HCT116 (cell line): ENCODE data around the gene TSC22D3. TPM values are rescaled to one million over a fixed set of nuclear protein-coding genes. Genes with fewer than 3 reads are reported as not detected.

Source experiments
- ATAC-seq: fragments of 200-7000 bp; cut with Tn5 transposase; 2 replicates; pipeline ENCODE4 v1.9.1; 2020; ENCODE audit warnings: mild to moderate bottlenecking, moderate library complexity
- BruUV-seq: library from RNA; stranded (reverse); fragments of 400-500 nt; replicated peaks from 2 replicates; lab custom pipeline; 2021; lab: Mats Ljungman, UMichigan
- CTCF ChIA-PET: fragments of 300-600 bp; sonication (Branson Sonifier 250); formaldehyde crosslinking; loops from one replicate; lab custom pipeline; 2021; ENCODE audit warnings: antibody characterized with exemption; lab: Charles Lee
- POLR2A ChIA-PET: fragments of 300-600, 350-600 bp; sonication (Branson Sonifier 250); formaldehyde crosslinking; loops from one replicate; lab custom pipeline; 2021; ENCODE audit warnings: antibody characterized with exemption; lab: Charles Lee
- RAD21 ChIA-PET, 2 experiments: fragments of 300-600 bp; sonication (Branson Sonifier 250); formaldehyde crosslinking; loops; one replicate each; lab custom pipeline; 2023; ENCODE audit warnings: low total read pairs in 2 of 2; ENCODE audit not compliant: uncharacterized antibody in 2 of 2, unreplicated experiment in 2 of 2, low non-redundant PET in 1 of 2; lab: Charles Lee
- DNase-seq: peaks from one replicate; pipeline ENCODE4 v3.0.0-alpha.2; 2010; ENCODE audit warnings: low read depth, low spot score
- H2AFZ ChIP-seq: fragments of 200-600 bp; shearing (Covaris generic), sonication (generic); 2 replicates; pipeline ENCODE4 v1.6.1; 2017; ENCODE audit warnings: low read depth, mixed run types, mixed read lengths, antibody characterized with exemption, low read length; ENCODE audit not compliant: poor library complexity, severe bottlenecking
- H3K27ac ChIP-seq: 2 replicates; pipeline ENCODE4 v1.5.1; 2012; ENCODE audit warnings: low read depth, low read length
- H3K27me3 ChIP-seq: fragments of 200-600 bp; sonication (generic); 2 replicates; pipeline ENCODE4 v1.6.1; 2016; ENCODE audit warnings: mixed run types, low read length, mixed read lengths; ENCODE audit not compliant: insufficient read depth
- H3K36me3 ChIP-seq, 2 experiments: fragments of 200-500 bp in 1 of 2; fragments of 200-600 bp in 1 of 2; sonication (Bioruptor generic) in 1 of 2; sonication (generic) in 1 of 2; 2 replicates each; pipeline versions ENCODE4 v1.5.1 to v1.6.1; 2014 to 2016; ENCODE audit warnings: low read length in 2 of 2, inconsistent platforms in 1 of 2, mixed read lengths in 1 of 2, mixed run types in 1 of 2; ENCODE audit not compliant: insufficient read depth in 2 of 2, control insufficient read depth in 1 of 2
- H3K4me1 ChIP-seq, 2 experiments: fragments of 200-600 bp in 1 of 2; sonication (generic) in 1 of 2; 2 replicates each; pipeline versions ENCODE4 v1.5.1 to v1.6.1; 2012 to 2017; ENCODE audit warnings: low read length in 2 of 2, inconsistent platforms in 1 of 2, mild to moderate bottlenecking in 1 of 2, mixed read lengths in 1 of 2, mixed run types in 1 of 2, moderate library complexity in 1 of 2; ENCODE audit not compliant: insufficient read depth in 2 of 2, control insufficient read depth in 1 of 2
- H3K4me2 ChIP-seq: fragments of 200-600 bp; sonication (generic); 2 replicates; pipeline ENCODE4 v1.6.1; 2017; ENCODE audit warnings: mixed run types, low read length, mixed read lengths
- H3K4me3 ChIP-seq, 2 experiments: fragments of 200-600 bp in 1 of 2; sonication (generic) in 1 of 2; replicated peaks in 1 of 2; 2 replicates each; pipeline ENCODE4 v1.5.1; 2011 to 2016; ENCODE audit warnings: low read length in 2 of 2, control low read depth in 1 of 2, low read depth in 1 of 2, mild to moderate bottlenecking in 1 of 2, mixed read lengths in 1 of 2, mixed run types in 1 of 2
- H3K79me2 ChIP-seq: fragments of 200-600 bp; sonication (generic); 2 replicates; pipeline ENCODE4 v1.6.1; 2017; ENCODE audit warnings: mild to moderate bottlenecking, mixed run types, low read length, moderate library complexity, mixed read lengths; ENCODE audit not compliant: insufficient read depth
- H3K9ac ChIP-seq: fragments of 200-600 bp; sonication (generic); 2 replicates; pipeline ENCODE4 v1.6.1; 2016; ENCODE audit warnings: low read length, mixed read lengths
- H3K9me2 ChIP-seq: fragments of 200-600 bp; sonication (generic), shearing (Covaris generic); 2 replicates; pipeline ENCODE4 v1.6.1; 2017; ENCODE audit warnings: mixed run types, mild to moderate bottlenecking, moderate library complexity; ENCODE audit not compliant: insufficient read depth
- H3K9me3 ChIP-seq, 2 experiments: fragments of 200-500 bp in 1 of 2; fragments of 200-600 bp in 1 of 2; sonication (Bioruptor generic) in 1 of 2; sonication (generic) in 1 of 2; 2 replicates each; pipeline ENCODE4 v1.6.1; 2014 to 2017; ENCODE audit warnings: low read length in 2 of 2, mixed read lengths in 2 of 2, inconsistent platforms in 1 of 2, low read depth in 1 of 2, mild to moderate bottlenecking in 1 of 2, mixed run types in 1 of 2, moderate library complexity in 1 of 2; ENCODE audit not compliant: control insufficient read depth in 1 of 2, insufficient read depth in 1 of 2
- H4K20me1 ChIP-seq: fragments of 200-600 bp; sonication (generic), shearing (Covaris generic); 2 replicates; pipeline ENCODE4 v1.6.1; 2017; ENCODE audit warnings: mixed run types, mild to moderate bottlenecking, moderate library complexity; ENCODE audit not compliant: insufficient read depth
- CBX3 ChIP-seq: IDR thresholded peaks from 2 replicates; pipeline ENCODE4 v1.6.1; 2012; ENCODE audit warnings: low read depth
- CEBPB ChIP-seq: IDR thresholded peaks from 2 replicates; pipeline ENCODE4 v1.6.1; 2012; ENCODE audit warnings: low read depth
- CTCF ChIP-seq, 3 experiments: fragments of 200-600 bp in 1 of 3; sonication (generic) in 1 of 3; IDR thresholded peaks in 2 of 3; conservative IDR thresholded peaks in 1 of 3; 2 replicates each; pipeline ENCODE4 v1.5.1; 2012 to 2017; ENCODE audit warnings: low read depth in 2 of 3, low read length in 2 of 3, antibody characterized with exemption in 1 of 3, borderline replicate concordance in 1 of 3, control low read depth in 1 of 3, mild to moderate bottlenecking in 1 of 3, mixed read lengths in 1 of 3, mixed run types in 1 of 3, moderate library complexity in 1 of 3; ENCODE audit not compliant: insufficient read depth in 1 of 3
- EGR1 ChIP-seq: IDR thresholded peaks from 2 replicates; pipeline ENCODE4 v1.6.1; 2012; ENCODE audit warnings: low read depth
- ELF1 ChIP-seq: IDR thresholded peaks from 2 replicates; pipeline ENCODE4 v1.6.1; 2012; ENCODE audit warnings: low read depth, borderline replicate concordance
- EZH2phosphoT487 ChIP-seq: fragments of 200-600 bp; IDR thresholded peaks from 2 replicates; pipeline ENCODE4 v1.6.1; 2018; ENCODE audit warnings: antibody characterized with exemption, borderline replicate concordance
- FOSL1 ChIP-seq: IDR thresholded peaks from 2 replicates; pipeline ENCODE4 v1.6.1; 2012; ENCODE audit warnings: low read depth
- MAX ChIP-seq: IDR thresholded peaks from 2 replicates; pipeline ENCODE4 v1.6.1; 2012
- POLR2A ChIP-seq: IDR thresholded peaks from 2 replicates; pipeline ENCODE4 v1.7.0; 2011; ENCODE audit warnings: borderline replicate concordance; ENCODE audit not compliant: insufficient read depth, insufficient read length; ENCODE audit errors: extremely low read depth
- POLR2AphosphoS5 ChIP-seq: IDR thresholded peaks from 2 replicates; pipeline ENCODE4 v1.6.1; 2011; ENCODE audit warnings: mild to moderate bottlenecking, low read depth, low read length, moderate library complexity
- REST ChIP-seq: IDR thresholded peaks from 2 replicates; pipeline ENCODE4 v1.6.1; 2012; ENCODE audit warnings: low read depth
- SIN3A ChIP-seq: IDR thresholded peaks from 2 replicates; pipeline ENCODE4 v1.6.1; 2012; ENCODE audit warnings: low read depth
- SP1 ChIP-seq: IDR thresholded peaks from 2 replicates; pipeline ENCODE4 v1.6.1; 2012; ENCODE audit warnings: low read depth
- TCF7L2 ChIP-seq: IDR thresholded peaks from 2 replicates; pipeline ENCODE4 v1.7.0; 2011; ENCODE audit warnings: borderline replicate concordance, inconsistent platforms; ENCODE audit not compliant: insufficient read depth, insufficient read length; ENCODE audit errors: extremely low read depth
- YY1 ChIP-seq: IDR thresholded peaks from 2 replicates; pipeline ENCODE4 v1.6.1; 2011; ENCODE audit warnings: low read length, low read depth, moderate library complexity, mild to moderate bottlenecking; ENCODE audit not compliant: insufficient replicate concordance; ENCODE audit errors: extremely low read depth
- ZBTB33 ChIP-seq: IDR thresholded peaks from 2 replicates; pipeline ENCODE4 v1.6.1; 2011; ENCODE audit warnings: mild to moderate bottlenecking, low read length, moderate library complexity; ENCODE audit not compliant: insufficient replicate concordance; ENCODE audit errors: extremely low read depth
- intact Hi-C: fragments of 100-400 bp; cut with micrococcal nuclease; formaldehyde crosslinking; loops from 2 replicates; pipeline ENCODE4 v1.10.0; 2022
- total RNA-seq: library from RNA; stranded (reverse); gene quantifications from one replicate; pipeline ENCODE4 v1.2.1, GENCODE V29; 2021; ENCODE audit not compliant: unreplicated experiment

The TSC22D3 gene
- total RNA-seq, 1 experiment from 2014 or later: 24.6 TPM

GRCh38 chrX:107724653-107725052 is 50.9 kb downstream of the TSC22D3 start:
- peaks cover 17 to 23% of the 10 kb centered on the region in 2 experiments for H3K4me1 ChIP-seq
- intact Hi-C loops: no loop called here
- H3K79me2 ChIP-seq: no peaks in the 10 kb centered on the region
- ChIA-PET CTCF (no interaction called here), RAD21 (no interaction called here), POLR2A (no interaction called here)
- no peak overlapping the region for H3K27ac ChIP-seq
- no peaks in the 10 kb centered on the region for H3K36me3 ChIP-seq
- no peaks in the 10 kb centered on the region for H3K27me3 ChIP-seq
- ATAC-seq (no peak), DNase-seq (no peak)
- H2AFZ ChIP-seq: no peak overlapping the region
- no TSS peak for BruUV-seq
- TF ChIP-seq EZH2phosphoT487 (no peak), CTCF (IDR thresholded peaks at IDR 0.05 in 2 of 3, conservative IDR thresholded peaks at IDR 0.05 in 1 of 3; ENCODE audit: borderline replicate concordance in 1 of 3, insufficient read depth in 1 of 3, low read depth in 2 of 3, low read length in 2 of 3) (no peak), SP1 (no peak), SIN3A (no peak), EGR1 (no peak), TCF7L2 (no peak), FOSL1 (no peak), CBX3 (no peak), MAX (no peak), REST (no peak), YY1 (no peak), POLR2A (no peak), CEBPB (no peak), ZBTB33 (no peak), POLR2AphosphoS5 (no peak), ELF1 (no peak)
- no peak overlapping the region for H3K9ac ChIP-seq
- H3K9me3 ChIP-seq: no peaks in the 10 kb centered on the region
- H3K4me2 ChIP-seq: no peak overlapping the region
- no peak overlapping the region for H3K4me3 ChIP-seq
- no peaks in the 10 kb centered on the region for H3K9me2 ChIP-seq
- H4K20me1 ChIP-seq: no peaks in the 10 kb centered on the region
